GM19468 (cell line): ENCODE measurements around the gene TMPRSS3.

Experiments used
- ATAC-seq: cut with Tn5 transposase; IDR thresholded peaks from one replicate; pipeline ENCODE4 v1.9.1; 2021; ENCODE audit warnings: mild to moderate bottlenecking, moderate library complexity, moderate number of reproducible peaks; ENCODE audit not compliant: unreplicated experiment; ENCODE audit errors: extremely low read depth

Gene TMPRSS3

DNA sequence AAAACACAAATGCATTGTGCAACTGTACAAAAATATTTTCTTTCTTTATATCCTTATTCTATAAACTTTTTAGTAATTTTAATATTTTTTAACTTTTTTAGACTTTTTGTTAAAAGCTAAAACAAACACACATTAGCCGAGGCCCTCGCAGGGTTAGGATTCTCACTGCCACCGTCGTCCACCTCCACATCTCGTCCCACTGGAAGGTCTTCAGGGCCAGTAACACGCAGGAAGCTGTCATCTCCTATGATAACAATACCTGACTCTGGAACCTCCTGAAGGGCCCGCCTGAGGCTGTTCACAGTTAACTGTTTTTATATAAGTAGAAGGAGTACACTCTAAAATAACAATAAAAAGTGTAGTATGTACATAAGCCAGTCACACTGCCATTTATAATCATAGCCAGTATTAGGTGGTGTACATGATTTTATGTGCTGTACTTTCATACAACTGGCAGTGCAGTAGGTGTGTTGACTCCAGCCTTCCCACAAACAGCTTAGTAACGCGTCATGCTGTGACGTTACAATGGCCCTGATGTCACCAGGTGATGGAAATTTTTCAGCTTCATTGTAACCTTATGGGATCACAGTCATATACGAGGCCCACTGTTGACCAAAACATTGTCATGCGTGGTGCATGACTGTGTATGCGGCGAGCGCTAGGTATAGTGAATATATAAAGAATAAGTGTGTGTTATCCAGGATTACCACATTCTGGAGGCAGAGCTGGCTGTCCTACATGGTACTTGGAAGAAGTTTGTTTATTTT is 53.9 kb downstream of the TMPRSS3 start:
- ATAC-seq, result no peak

- no peak for ATAC-seq
These were observed 55.4 kb downstream of the TMPRSS3 start for GRCh38 chr21:42340187-42341050.

- ATAC-seq, result no peak
These were observed 56.8 kb downstream of the TMPRSS3 start for GRCh38 chr21:42338729-42339715.

DNA sequence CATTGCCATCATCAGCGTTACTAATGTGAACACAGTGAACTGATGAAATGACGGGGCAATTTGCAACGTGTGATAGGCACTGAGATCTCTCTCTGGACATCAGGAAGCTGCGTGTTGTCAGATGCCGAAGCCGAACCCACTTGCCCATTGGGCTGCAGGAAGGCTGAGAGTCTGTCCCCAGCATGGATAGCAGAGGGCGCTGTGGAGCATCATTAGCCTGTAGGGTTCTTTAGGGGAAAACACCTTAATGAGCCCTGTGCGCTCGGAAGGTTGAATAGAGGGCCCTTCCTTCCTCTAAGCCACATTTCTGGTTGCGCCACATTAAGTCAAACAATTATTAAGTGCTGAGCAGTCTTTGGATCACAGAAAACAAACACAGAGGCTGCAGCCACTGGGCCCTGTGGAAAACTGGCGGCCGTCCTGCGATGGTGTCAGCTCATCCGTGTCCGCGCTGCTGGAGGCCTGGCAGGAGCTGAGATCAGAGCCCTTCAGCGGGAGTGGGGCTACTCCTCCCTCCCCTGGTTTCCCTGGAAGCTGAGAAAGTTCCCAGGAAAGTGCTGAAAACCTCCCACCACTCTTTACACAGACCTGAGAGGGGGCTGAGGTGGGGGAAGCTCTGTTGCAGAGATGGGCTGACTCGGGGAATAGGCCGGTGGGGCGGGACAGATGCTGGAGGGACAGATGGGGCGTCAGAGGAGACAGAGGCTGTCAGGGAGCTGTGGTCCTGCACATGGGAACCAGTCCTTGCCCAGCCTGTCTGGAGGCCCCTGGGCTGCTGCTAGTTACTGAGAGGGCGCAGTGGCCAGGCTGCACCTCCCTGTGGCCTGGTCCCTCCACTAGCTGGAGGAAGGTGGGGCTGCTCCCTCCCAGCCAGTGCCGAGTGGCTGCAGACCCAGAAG is 57.8 kb downstream of the TMPRSS3 start:
- ATAC-seq, result no peak

- no peak for ATAC-seq
These were observed 58.6 kb downstream of the TMPRSS3 start for GRCh38 chr21:42337276-42337675.

- ATAC-seq, result no peak
These were observed 59.8 kb downstream of the TMPRSS3 start for GRCh38 chr21:42336054-42336453.

GRCh38 chr21:42332557-42333317 is 63.1 kb downstream of the TMPRSS3 start:
- no peak for ATAC-seq

- ATAC-seq, result no peak
These were observed 64.2 kb downstream of the TMPRSS3 start for GRCh38 chr21:42331660-42332059.

DNA sequence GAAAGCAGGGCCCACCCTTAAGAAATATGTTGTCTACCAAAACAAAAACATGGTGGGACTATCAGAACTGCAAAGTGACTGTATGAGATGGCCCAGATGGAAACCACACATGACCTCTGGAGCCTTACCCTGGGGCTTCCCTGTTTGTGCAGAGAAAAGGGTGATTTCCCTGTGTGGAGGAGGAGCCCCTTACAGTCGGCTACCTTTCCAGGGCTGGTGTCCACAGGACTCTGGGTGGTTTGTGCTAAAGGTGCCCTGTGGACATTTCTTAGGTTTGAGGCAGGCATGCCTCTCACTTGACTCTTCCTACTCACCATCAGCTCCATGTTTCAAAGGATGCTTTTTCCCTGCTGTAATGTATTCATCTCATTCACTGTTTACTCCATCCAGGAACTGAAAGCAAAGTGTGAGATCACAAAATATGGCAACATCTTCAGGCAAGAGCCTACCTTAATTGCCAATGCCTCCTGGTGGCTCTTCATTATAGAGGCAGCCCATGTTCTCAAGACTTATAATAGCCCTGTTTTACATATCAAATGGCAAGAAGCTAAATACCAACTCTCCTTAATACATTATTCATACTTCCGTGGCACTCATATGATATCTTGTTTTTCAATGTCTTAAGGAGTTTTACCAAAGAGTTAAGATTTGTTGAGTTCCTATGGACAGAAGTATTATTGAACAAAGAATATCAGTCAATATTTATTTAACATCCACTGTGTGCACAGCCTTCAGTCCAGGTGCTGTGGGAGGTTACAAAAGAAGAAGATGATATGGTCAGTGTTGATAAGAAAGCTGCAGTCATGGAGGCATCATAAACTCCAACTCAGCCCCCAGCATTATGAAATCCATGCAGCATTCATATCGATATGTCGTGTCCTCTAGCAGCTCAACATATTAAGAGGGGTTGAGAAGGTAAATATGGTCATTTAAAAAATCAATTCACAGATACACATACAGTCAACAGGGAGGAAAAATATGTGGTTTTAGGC is 65.2 kb downstream of the TMPRSS3 start:
- no peak for ATAC-seq

DNA sequence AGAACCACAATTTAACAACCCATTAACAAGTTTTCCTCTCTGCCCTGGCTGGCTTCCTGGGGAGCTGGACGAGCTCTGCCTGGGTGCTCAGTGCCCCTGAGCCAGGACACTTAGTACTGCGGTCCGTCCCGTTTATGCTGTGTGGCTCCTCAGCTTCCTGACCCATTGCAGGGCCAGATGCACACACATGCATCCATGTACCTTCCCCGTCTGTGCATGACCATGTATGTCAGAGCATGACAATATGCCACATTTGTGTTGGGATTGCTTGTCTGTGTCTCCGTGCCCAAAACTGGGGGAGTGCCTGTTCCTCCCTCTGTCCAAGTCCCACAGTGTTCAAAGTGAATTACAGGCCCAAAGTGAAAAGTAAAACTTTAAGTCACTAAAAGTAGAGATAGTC is 71.0 kb downstream of the TMPRSS3 start:
- ATAC-seq, result no peak
